Measurements from ENCODE around the gene ALG12.

GRCh38 chr22:49872347-49872746 lies 45.9 kb downstream of the ALG12 start:
- TF ChIP-seq CEBPB (IDR thresholded peaks at IDR 0.05; ENCODE audit: low read depth, low read length) (no peak), MAFK (IDR thresholded peaks at IDR 0.05; ENCODE audit: low read depth, low read length) (no peak), CTCF (conservative IDR thresholded peaks at IDR 0.05; ENCODE audit: low read depth, low read length) (no peak), USF2 (IDR thresholded peaks at IDR 0.05; ENCODE audit: low read depth, low read length) (no peak), MXI1 (IDR thresholded peaks at IDR 0.05; ENCODE audit: borderline replicate concordance, low read depth, low read length) (no peak), FOS (IDR thresholded peaks at IDR 0.05; ENCODE audit: low read depth, low read length) (no peak), SMC3 (IDR thresholded peaks at IDR 0.05; ENCODE audit: low read depth, low read length) (no peak), ELK1 (IDR thresholded peaks at IDR 0.05; ENCODE audit: borderline replicate concordance, low read depth, low read length) (no peak), POLR2A (IDR thresholded peaks at IDR 0.05; ENCODE audit: low read depth, low read length) (no peak), BHLHE40 (IDR thresholded peaks at IDR 0.05; ENCODE audit: low read depth, low read length) (no peak), RAD21 (IDR thresholded peaks at IDR 0.05; ENCODE audit: low read length) (no peak), RFX5 (IDR thresholded peaks at IDR 0.05; ENCODE audit: low read depth, low read length) (no peak), NFE2L2 (IDR thresholded peaks at IDR 0.05; ENCODE audit: low read depth, low read length) (no peak), MAZ (IDR thresholded peaks at IDR 0.05; ENCODE audit: borderline replicate concordance, low read depth, low read length) (no peak)

All from IMR-90 (cell line).